Stimulated activated naive CD4-positive, alpha-beta T cell (primary cell): ENCODE measurements around the gene ADGRE2.
"Not testable (repeated sequence)": the region's sequence is repeated elsewhere in the genome, so short reads cannot be mapped to it uniquely, and the experiment has no call there.

Source experiments
- DNase-seq, 6 experiments: peaks; one replicate each; lab custom pipeline; 2025; lab: John Stamatoyannopoulos, UW

Gene ADGRE2

GRCh38 chr19:14778110-14778845 lies at the start of gene ADGRE2:
Gene ADGRE2, minus strand, starts transcription at chr19:14778560. Its CDS starts 1,804 bp downstream, at chr19:14776756.
- not testable (repeated sequence) for DNase-seq

- DNase-seq: no peak
Measured at GRCh38 chr19:14826006-14826405, 47.6 kb upstream of the ADGRE2 start.

GRCh38 chr19:14821937-14822336 lies 43.6 kb upstream of the ADGRE2 start:
- no peak for DNase-seq

DNA sequence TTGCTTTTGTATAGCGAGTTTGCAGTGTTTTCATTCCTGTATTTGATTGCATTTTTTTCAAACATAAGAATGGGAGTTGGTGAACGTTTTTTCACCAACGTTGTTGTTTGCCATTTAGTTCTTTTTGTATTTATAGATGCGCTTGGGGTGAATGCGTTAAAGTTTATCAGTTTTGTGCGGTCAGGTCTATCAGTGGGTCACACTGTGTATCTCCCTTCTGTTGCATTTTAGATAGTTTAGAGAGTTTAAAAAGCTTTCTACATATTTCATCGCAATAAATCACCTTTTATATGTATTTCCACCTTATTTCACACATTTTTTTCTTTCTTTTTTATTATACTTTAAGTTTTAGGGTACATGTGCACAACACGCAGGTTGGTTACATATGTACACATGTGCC lies 40.2 kb upstream of the ADGRE2 start:
- DNase-seq: no peak

DNA sequence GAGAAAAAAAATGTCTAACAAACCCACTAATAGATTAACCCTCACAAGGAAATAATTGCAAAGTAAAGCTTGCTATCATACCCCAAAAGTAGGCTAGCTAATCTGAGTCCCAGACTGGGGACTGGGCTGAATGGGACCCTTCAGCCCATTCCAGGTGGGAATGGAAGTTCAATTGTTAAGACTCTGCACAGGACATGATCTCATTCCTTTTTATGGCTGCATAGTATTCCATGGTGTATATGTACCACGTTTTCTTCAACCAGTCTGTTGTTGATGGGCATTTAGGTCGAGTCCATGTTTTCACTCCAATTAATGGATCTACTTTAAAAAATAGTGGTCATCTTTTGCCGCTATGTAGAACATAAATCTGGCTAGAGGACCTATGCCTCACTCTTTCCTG lies 38.7 kb upstream of the ADGRE2 start:
- DNase-seq: no peak

DNA sequence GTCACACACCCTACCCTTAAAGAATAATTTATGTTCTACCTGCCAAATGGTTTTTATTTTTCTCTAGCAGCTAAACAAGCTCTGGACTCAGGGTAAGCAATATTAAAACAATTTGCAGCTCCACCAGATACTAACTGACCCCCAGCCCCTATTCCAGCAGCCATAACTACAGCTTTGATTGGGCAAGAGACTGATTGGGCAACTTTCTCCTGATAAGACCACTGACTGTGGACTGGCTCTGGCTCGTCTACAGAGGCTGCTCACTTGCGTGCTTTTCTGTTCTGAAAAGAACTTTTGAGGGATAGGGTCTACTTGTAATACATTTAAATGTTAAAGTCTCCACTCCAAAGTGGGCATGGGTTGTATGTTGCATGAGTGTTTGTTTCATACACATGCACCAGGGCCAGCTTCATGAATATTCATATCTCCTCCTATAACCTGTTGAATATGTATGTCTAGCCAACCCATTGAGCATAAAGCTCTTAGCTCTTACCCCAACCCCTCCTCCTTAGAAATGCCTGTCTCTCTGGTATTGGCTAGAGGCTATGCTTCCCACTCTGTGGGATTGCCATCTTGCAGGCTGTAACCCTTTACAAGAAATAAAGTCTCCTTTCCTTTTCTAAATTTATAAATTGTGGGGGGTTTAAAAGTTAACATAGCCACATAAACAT lies 36.8 kb upstream of the ADGRE2 start:
- no peak for DNase-seq

DNA sequence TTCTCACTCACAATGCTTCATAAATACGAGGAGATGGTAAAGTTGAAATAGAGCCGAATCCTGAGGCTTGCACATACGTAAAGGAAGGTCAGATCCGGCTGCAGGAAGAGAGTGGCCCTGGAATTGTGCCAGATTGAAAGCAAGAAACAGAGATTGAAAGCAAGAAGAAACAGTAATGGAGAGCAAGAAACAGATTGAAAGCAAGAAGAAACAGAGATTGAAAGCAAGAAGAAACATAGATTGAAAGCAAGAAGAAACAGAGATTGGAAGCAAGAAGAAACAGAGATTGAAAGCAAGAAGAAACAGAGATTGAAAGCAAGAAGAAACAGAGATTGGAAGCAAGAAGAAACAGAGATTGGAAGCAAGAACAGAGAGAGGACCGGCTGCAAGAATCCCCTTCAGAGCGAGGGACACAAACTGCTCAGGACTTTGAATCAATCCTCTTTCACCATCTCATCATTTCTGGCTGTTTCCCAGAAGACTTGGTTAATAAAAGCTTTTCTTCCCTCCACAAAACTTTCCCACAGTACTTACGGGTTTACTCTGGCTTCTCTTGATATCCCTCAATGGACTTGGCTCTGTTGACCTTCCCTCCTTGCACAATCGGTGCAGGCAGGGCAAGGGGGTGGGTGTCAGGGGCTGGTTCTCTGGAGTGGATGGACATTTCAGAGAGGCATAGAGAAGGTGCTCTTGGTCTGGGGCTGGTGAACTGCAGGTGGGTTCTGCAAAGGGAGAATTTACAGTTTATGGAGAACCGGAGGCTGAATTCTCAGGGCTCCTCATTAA lies 31.1 kb upstream of the ADGRE2 start:
- DNase-seq: no peak

DNA sequence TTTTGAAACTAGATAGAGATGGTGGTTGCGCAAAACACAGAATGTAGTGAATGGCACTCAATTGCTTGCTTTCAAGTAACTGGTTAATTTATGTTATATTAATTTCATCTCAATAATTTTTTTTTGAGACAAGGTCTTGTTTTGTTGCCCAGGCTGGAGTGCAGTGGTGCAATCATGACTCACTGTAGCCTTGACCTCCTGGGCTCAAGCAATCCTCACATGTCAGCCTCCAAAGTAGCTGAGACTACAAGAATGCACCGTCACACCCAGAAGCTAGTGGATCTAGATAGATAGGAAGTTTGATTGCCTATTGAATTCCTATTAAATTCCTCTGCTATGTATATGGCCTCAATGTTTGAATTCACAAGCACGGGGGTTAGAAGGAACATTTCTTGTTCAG lies 26.4 kb upstream of the ADGRE2 start:
- DNase-seq: no peak

- DNase-seq: no peak
Measured at GRCh38 chr19:14798760-14799159, 20.4 kb upstream of the ADGRE2 start.

- DNase-seq: no peak
Measured at GRCh38 chr19:14796021-14796420, 17.7 kb upstream of the ADGRE2 start.

- no peak for DNase-seq
Measured at GRCh38 chr19:14795078-14795721, 16.8 kb upstream of the ADGRE2 start.

GRCh38 chr19:14792250-14792649 lies 13.9 kb upstream of the ADGRE2 start:
- not testable (repeated sequence) for DNase-seq

DNA sequence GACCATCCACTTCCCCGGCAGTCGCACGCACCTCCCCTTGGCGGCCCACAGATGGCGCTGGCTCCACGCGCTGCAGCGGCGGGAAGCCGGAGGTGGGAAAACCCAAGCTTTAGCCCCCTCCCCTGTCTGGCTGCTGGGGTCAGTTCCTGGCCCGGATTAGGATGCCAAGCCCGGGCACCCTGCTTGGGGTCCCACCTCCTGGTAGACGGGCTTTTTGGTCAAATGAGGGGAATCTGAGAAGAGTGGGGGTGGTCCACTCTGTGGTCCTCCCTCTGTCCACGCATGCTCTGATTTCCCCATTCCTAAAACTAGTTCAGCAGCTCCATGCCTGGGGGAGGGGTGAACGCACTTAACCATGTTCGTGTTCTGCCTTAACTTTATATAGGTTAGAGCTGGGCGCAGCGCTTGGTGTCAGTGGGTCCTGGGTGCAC lies 8.1 kb upstream of the ADGRE2 start:
- DNase-seq: peak in 1 of 6 experiments; percentile 5

DNA sequence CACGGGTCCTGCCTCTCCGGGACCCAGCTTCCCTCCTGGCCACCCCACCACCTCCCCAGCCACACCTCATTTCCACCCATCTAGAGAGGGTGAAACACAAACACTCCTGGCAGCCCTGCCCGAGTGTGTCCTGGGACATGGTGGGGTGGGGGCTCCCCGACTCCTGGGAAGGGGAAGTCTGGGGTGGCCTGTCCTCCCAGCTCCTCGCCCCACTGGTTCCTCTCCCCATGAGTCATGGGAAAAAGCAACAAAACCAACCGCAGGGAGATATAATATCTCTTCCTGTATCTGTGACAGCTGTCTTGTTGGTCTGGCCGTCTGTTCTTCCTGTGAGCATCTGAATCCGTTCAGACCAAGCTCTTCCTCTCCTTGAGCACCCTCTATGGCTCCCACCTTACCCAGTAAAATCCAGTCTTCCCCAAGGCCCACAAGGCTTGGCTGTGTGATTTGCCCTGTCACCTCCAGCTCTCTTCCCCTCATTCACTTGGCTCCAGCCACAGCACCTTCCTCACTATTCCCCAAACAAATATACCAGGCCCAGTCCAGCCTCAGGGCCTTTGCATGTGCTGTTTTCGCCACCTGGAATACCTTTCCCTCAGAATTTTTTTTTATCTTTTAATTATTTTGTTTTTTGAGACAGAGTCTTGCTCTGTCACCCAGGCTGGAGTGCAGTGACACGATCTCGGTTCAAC lies 6.9 kb upstream of the ADGRE2 start:
- DNase-seq: not testable (repeated sequence)

GRCh38 chr19:14784730-14785101 lies 6.4 kb upstream of the ADGRE2 start:
- DNase-seq: not testable (repeated sequence)

- DNase-seq: not testable (repeated sequence)
Measured at GRCh38 chr19:14783410-14783998, 5.1 kb upstream of the ADGRE2 start.

GRCh38 chr19:14782626-14783409 lies 4.5 kb upstream of the ADGRE2 start:
- no peak for DNase-seq

DNA sequence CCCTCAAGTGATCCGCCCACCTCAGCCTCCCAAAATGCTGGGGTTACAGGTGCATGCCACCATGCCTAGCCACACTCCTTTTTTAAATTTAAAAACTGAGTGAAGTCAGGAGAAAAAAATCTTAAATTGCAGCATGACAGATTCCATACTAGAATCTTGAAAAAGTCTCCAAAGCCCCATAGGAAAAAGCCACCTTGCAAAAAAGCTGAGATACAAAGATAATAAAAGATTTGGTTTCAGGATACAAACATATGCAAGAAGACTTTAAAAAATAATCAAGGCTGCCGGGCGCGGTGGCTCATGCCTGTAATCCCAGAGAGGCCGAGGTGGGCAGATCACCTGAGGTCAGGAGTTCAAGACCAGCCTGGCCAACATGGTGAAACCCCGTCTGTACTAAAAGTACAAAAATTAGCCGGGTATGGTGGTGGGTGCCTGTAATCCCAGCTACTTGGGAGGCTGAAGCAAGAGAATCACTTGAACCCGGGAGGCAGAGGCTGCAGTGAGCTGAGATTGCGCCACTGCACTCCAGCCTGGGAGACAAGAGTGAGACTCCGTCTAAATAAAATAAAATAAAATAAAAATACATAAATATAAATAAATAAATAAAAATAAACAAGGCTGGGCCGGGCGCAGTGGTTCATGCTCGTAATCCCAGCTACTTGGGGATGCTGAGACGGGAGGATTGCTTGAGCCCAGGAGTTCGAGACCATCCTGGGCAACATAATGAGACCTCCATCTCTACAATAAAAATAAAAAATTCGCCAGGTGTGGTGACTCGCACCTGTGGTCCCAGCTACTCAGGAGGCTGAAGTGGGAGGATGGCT lies 3.6 kb upstream of the ADGRE2 start:
- DNase-seq: not testable (repeated sequence)

DNA sequence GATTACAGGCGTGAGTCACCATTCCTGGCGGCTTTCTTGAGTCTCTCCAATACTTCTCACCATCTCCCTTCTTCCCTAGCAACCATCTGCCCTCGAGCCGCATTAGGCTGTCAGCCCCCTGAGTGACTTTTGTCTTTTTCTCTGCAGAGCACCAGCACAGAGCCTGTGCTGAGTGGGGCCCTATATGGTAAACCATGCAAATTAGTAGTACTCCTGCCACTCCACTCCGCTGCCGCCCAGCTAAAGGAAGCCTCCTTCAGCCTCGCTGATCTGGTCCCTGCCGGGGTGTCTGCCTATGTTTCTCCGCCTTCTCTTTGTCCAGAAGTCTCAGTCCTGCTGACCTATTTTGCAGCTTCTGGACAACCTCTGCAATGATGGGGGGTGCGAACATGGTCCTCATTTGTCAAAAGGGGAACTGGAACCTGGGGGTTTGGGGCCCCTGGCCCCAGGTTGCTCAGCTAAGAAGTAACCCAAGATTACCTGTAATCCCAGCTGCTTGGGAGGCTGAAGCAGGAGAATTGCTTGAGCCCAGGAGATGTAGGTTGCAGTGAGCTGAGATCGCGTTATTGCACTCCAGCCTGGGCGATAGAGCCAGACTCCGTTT lies 2.4 kb upstream of the ADGRE2 start:
- not testable (repeated sequence) for DNase-seq
